Hepatocyte (in vitro differentiated cells): ENCODE results near the gene OSR1.

Experiments
- CTCF ChIP-seq: fragments of 200-600 bp; sonication (generic); IDR thresholded peaks from 2 replicates; pipeline ENCODE4 v1.5.1; 2016; ENCODE audit warnings: antibody characterized with exemption, mild to moderate bottlenecking; ENCODE audit not compliant: poor library complexity
- EZH2 ChIP-seq: fragments of 200-600 bp; sonication (generic); IDR thresholded peaks from 2 replicates; pipeline ENCODE4 v1.6.1; 2016; ENCODE audit warnings: antibody characterized with exemption, mild to moderate bottlenecking, borderline replicate concordance

GRCh38 chr2:19355416-19355821 is 3.0 kb downstream of the OSR1 start:
- no peak for TF ChIP-seq CTCF
- no peak for TF ChIP-seq EZH2
